Loucy (cell line): ENCODE measurements around the gene ITLN1.

ENCODE experiments used
- CTCF ChIP-seq: fragments of 200-600 bp; sonication (generic); conservative IDR thresholded peaks from 2 replicates; pipeline ENCODE4 v1.5.1; 2014; ENCODE audit warnings: mild to moderate bottlenecking, antibody characterized with exemption, low read length
- EZH2phosphoT487 ChIP-seq: fragments of 200-600 bp; IDR thresholded peaks from 2 replicates; pipeline ENCODE4 v1.6.1; 2018; ENCODE audit warnings: antibody characterized with exemption, mild to moderate bottlenecking, moderate library complexity, borderline replicate concordance

DNA sequence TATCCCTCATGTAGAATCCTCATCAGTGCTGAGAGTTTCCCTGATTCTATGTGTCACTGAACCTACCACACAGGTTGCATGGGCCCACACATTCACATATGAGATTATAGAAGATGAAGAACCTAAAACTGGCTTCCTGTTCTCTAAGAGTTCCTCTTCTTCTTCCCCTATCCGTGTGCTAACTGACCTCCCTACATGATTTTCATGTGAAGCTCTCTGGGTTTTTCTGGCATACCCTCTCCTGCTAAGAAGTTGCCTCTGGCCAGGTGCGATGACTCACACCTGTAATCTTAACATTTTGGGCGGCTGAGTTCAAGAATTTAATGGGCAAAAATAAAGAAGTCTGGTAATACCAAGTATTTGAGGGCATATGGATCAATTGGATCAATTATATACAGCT lies 16.8 kb downstream of the ITLN1 start:
- TF ChIP-seq EZH2phosphoT487, result no peak
- TF ChIP-seq CTCF, result no peak
